ENCODE measurements around the gene RAP1GAP. TPM values are rescaled to one million over a fixed set of nuclear protein-coding genes. Genes with fewer than 3 reads are reported as not detected.

The RAP1GAP gene
- total RNA-seq, 1 experiment from 2014 or later = 13.4 TPM

DNA sequence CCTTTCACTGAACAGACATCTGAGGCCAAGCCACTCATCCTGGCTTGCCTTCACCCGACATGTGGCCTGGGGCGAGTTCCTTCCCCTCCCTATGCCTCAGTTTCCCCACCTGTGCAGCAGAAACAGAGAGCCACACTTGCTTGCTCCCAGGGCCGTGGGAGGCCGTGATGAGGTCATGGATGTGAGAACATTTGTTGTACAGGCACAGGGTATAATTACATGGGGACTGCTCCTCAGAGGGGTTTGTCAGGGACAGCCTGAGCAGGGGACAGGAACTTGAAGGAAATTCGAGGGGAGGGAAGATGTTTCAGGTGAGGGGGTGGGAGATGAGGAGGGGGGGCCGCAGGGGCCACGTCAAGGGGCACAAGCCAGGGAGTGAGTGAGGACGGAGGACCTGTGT is 103.9 kb downstream of the RAP1GAP start:
- Histone ChIP-seq H2AFZ (ENCODE audit: low read depth, low read length, poor library complexity, severe bottlenecking) (no peak overlapping the region), H3K4me1 (ENCODE audit: control insufficient read depth in 1 of 2, insufficient read depth in 2 of 2, low read length in 2 of 2) (peaks cover 0 to 9% of the 10 kb centered on the region in 2 experiments; a peak in 1 of 4 replicates), H3K9me2 (ENCODE audit: insufficient read depth) (no peaks in the 10 kb centered on the region), H3K9me3 (ENCODE audit: control insufficient read depth in 1 of 2, insufficient read depth in 1 of 2, low read depth in 1 of 2, low read length in 2 of 2) (no peaks in the 10 kb centered on the region), H3K9ac (ENCODE audit: low read length) (no peak overlapping the region), H3K27me3 (ENCODE audit: insufficient read depth, low read length) (no peaks in the 10 kb centered on the region), H3K27ac (ENCODE audit: low read depth, low read length) (no peak overlapping the region), H3K36me3 (ENCODE audit: control insufficient read depth in 1 of 2, insufficient read depth in 2 of 2, low read length in 2 of 2) (no peaks in the 10 kb centered on the region), H3K4me2 (ENCODE audit: low read length) (no peak overlapping the region), H3K79me2 (ENCODE audit: insufficient read depth, low read length) (no peaks in the 10 kb centered on the region), H4K20me1 (ENCODE audit: insufficient read depth) (no peaks in the 10 kb centered on the region), H3K4me3 (replicated peaks in 1 of 2; ENCODE audit: low read depth in 1 of 2, low read length in 2 of 2) (no peak overlapping the region)
- intact Hi-C loops (cut with micrococcal nuclease) = no loop called here
- ChIA-PET POLR2A (no interaction called here), CTCF (no interaction called here), RAD21 (ENCODE audit: low non-redundant PET in 1 of 2, low total read pairs in 2 of 2, uncharacterized antibody in 2 of 2, unreplicated experiment in 2 of 2) (no interaction called here)
- ATAC-seq = no peak
- BruUV-seq (replicated peaks) = no TSS peak
- no peak for DNase-seq (ENCODE audit: low read depth, low spot score)
- TF ChIP-seq EZH2phosphoT487 (IDR thresholded peaks at IDR 0.05; ENCODE audit: borderline replicate concordance) = no peak
- no peak for TF ChIP-seq ZFX (IDR thresholded peaks at IDR 0.05)
- TF ChIP-seq, protein P1, sequence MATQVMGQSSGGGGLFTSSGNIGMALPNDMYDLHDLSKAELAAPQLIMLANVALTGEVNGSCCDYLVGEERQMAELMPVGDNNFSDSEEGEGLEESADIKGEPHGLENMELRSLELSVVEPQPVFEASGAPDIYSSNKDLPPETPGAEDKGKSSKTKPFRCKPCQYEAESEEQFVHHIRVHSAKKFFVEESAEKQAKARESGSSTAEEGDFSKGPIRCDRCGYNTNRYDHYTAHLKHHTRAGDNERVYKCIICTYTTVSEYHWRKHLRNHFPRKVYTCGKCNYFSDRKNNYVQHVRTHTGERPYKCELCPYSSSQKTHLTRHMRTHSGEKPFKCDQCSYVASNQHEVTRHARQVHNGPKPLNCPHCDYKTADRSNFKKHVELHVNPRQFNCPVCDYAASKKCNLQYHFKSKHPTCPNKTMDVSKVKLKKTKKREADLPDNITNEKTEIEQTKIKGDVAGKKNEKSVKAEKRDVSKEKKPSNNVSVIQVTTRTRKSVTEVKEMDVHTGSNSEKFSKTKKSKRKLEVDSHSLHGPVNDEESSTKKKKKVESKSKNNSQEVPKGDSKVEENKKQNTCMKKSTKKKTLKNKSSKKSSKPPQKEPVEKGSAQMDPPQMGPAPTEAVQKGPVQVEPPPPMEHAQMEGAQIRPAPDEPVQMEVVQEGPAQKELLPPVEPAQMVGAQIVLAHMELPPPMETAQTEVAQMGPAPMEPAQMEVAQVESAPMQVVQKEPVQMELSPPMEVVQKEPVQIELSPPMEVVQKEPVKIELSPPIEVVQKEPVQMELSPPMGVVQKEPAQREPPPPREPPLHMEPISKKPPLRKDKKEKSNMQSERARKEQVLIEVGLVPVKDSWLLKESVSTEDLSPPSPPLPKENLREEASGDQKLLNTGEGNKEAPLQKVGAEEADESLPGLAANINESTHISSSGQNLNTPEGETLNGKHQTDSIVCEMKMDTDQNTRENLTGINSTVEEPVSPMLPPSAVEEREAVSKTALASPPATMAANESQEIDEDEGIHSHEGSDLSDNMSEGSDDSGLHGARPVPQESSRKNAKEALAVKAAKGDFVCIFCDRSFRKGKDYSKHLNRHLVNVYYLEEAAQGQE (IDR thresholded peaks at IDR 0.05; ENCODE audit: low read depth) = no peak
- TF ChIP-seq FOSL1 (IDR thresholded peaks at IDR 0.05; ENCODE audit: low read depth) = no peak

DNA sequence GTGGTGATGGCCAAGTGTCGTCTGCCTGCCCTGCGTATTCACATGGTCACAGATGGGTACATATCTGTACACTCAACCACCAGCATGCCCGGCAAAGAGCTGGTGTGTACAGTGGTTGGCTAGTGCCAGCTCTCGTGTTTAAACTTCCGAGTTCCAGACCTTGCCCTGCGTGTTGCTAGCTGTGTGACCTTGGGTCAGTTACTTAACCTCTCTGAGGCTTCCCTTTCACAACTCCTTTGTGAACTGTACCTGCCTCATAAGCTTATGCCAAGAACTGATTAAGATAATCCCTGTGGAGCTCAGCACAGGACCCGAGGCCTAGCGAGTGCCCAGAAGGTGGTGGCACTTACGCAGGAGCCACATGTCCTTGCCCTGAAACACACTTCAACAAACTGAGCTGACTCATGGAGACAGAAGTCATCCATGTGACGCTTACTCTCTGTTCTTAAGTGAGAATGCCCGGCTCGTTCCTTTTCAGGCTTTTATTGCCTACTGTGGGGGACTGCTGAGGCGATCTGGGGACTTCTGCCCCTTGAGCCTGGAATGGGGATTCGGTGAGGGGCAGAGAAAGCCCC is 104.5 kb downstream of the RAP1GAP start:
- no peak overlapping the region for H3K9ac ChIP-seq (ENCODE audit: low read length)
- no peaks in the 10 kb centered on the region for H3K9me2 ChIP-seq (ENCODE audit: insufficient read depth)
- H3K4me1 ChIP-seq (ENCODE audit: control insufficient read depth in 1 of 2, insufficient read depth in 2 of 2, low read length in 2 of 2) = peaks cover 0 to 9% of the 10 kb centered on the region in 2 experiments; a peak in 1 of 4 replicates
- POLR2A ChIA-PET = no interaction called here
- no peaks in the 10 kb centered on the region for H3K36me3 ChIP-seq (ENCODE audit: control insufficient read depth in 1 of 2, insufficient read depth in 2 of 2, low read length in 2 of 2)
- TF ChIP-seq TCF7L2 (IDR thresholded peaks at IDR 0.05; ENCODE audit: borderline replicate concordance, extremely low read depth, insufficient read depth, insufficient read length) = no peak
- TF ChIP-seq EZH2phosphoT487 (IDR thresholded peaks at IDR 0.05; ENCODE audit: borderline replicate concordance) = no peak
- TF ChIP-seq, protein P2, sequence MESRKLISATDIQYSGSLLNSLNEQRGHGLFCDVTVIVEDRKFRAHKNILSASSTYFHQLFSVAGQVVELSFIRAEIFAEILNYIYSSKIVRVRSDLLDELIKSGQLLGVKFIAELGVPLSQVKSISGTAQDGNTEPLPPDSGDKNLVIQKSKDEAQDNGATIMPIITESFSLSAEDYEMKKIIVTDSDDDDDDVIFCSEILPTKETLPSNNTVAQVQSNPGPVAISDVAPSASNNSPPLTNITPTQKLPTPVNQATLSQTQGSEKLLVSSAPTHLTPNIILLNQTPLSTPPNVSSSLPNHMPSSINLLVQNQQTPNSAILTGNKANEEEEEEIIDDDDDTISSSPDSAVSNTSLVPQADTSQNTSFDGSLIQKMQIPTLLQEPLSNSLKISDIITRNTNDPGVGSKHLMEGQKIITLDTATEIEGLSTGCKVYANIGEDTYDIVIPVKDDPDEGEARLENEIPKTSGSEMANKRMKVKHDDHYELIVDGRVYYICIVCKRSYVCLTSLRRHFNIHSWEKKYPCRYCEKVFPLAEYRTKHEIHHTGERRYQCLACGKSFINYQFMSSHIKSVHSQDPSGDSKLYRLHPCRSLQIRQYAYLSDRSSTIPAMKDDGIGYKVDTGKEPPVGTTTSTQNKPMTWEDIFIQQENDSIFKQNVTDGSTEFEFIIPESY (IDR thresholded peaks at IDR 0.05; ENCODE audit: extremely low read depth, insufficient replicate concordance, low read length) = no peak
- no peak for TF ChIP-seq JUND (IDR thresholded peaks at IDR 0.05)
- TF ChIP-seq EZH2 (IDR thresholded peaks at IDR 0.05) = no peak
- intact Hi-C loops (cut with micrococcal nuclease) = no loop called here
- no peak for DNase-seq (ENCODE audit: low read depth, low spot score)
- no peak for ATAC-seq
- H3K79me2 ChIP-seq (ENCODE audit: insufficient read depth, low read length) = no peaks in the 10 kb centered on the region
- CTCF ChIA-PET = no interaction called here
- no peak overlapping the region for H3K4me2 ChIP-seq (ENCODE audit: low read length)
- H4K20me1 ChIP-seq (ENCODE audit: insufficient read depth) = no peaks in the 10 kb centered on the region
- no peak overlapping the region for H3K27ac ChIP-seq (ENCODE audit: low read depth, low read length)
- H3K4me3 ChIP-seq (replicated peaks in 1 of 2; ENCODE audit: low read depth in 1 of 2, low read length in 2 of 2) = no peak overlapping the region
- no peaks in the 10 kb centered on the region for H3K27me3 ChIP-seq (ENCODE audit: insufficient read depth, low read length)
- RAD21 ChIA-PET (ENCODE audit: low non-redundant PET in 1 of 2, low total read pairs in 2 of 2, uncharacterized antibody in 2 of 2, unreplicated experiment in 2 of 2) = no interaction called here
- H2AFZ ChIP-seq (ENCODE audit: low read depth, low read length, poor library complexity, severe bottlenecking) = no peak overlapping the region
- H3K9me3 ChIP-seq (ENCODE audit: control insufficient read depth in 1 of 2, insufficient read depth in 1 of 2, low read depth in 1 of 2, low read length in 2 of 2) = no peaks in the 10 kb centered on the region
- no TSS peak for BruUV-seq (replicated peaks)

Measured in HCT116 (cell line).